Mesendoderm (in vitro differentiated cells): ENCODE measurements around the gene MKI67.

Source experiments
- DNase-seq: peaks from one replicate; pipeline ENCODE4 v3.0.0; 2013
- H2AK5ac ChIP-seq: 2 replicates; pipeline ENCODE4 v1.6.1; 2013; ENCODE audit warnings: low read length, inconsistent platforms
- H2BK120ac ChIP-seq: 2 replicates; pipeline ENCODE4 v1.6.1; 2013; ENCODE audit warnings: low read depth, mild to moderate bottlenecking, low read length, moderate library complexity, mixed read lengths
- H2BK15ac ChIP-seq: replicated peaks from 2 replicates; pipeline ENCODE4 v1.6.1; 2013; ENCODE audit warnings: low read depth, mild to moderate bottlenecking, moderate library complexity
- H2BK5ac ChIP-seq: 2 replicates; pipeline ENCODE4 v1.6.1; 2013; ENCODE audit warnings: low read length, inconsistent platforms
- H3K18ac ChIP-seq: 2 replicates; pipeline ENCODE4 v1.6.1; 2013; ENCODE audit warnings: mild to moderate bottlenecking, low read length, mixed read lengths
- H3K23ac ChIP-seq: one replicate; pipeline ENCODE4 v1.6.1; 2013; ENCODE audit warnings: low read length
- H3K27ac ChIP-seq: 2 replicates; pipeline ENCODE4 v1.5.1; 2013; ENCODE audit warnings: low read depth, mild to moderate bottlenecking, inconsistent platforms, low read length, moderate library complexity
- H3K27me3 ChIP-seq: 2 replicates; pipeline ENCODE4 v1.6.1; 2013; ENCODE audit warnings: low read length, control low read depth, mild to moderate bottlenecking, inconsistent platforms; ENCODE audit not compliant: insufficient read depth, poor library complexity
- H3K36me3 ChIP-seq: 2 replicates; pipeline ENCODE4 v1.6.1; 2013; ENCODE audit warnings: low read length, inconsistent platforms; ENCODE audit not compliant: control insufficient read depth, insufficient read depth
- H3K4ac ChIP-seq: one replicate; pipeline ENCODE4 v1.6.1; 2013; ENCODE audit warnings: low read depth, mild to moderate bottlenecking, low read length, moderate library complexity
- H3K4me1 ChIP-seq: 2 replicates; pipeline ENCODE4 v1.6.1; 2013; ENCODE audit warnings: low read depth, low read length, inconsistent platforms; ENCODE audit not compliant: control insufficient read depth
- H3K4me2 ChIP-seq: 2 replicates; pipeline ENCODE4 v1.6.1; 2013; ENCODE audit warnings: low read length
- H3K4me3 ChIP-seq: 2 replicates; pipeline ENCODE4 v1.5.1; 2013; ENCODE audit warnings: mild to moderate bottlenecking, low read length
- H3K56ac ChIP-seq: one replicate; pipeline ENCODE4 v1.6.1; 2013; ENCODE audit warnings: low read length
- H3K79me1 ChIP-seq: 2 replicates; pipeline ENCODE4 v1.6.1; 2013; ENCODE audit warnings: low read length, inconsistent platforms
- H3K79me2 ChIP-seq: 2 replicates; pipeline ENCODE4 v1.6.1; 2013; ENCODE audit warnings: mild to moderate bottlenecking, low read length; ENCODE audit not compliant: control insufficient read depth, insufficient read depth
- H3K9ac ChIP-seq: 2 replicates; pipeline ENCODE4 v1.6.1; 2013; ENCODE audit warnings: low read length, inconsistent platforms
- H4K5ac ChIP-seq: one replicate; pipeline ENCODE4 v1.6.1; 2013; ENCODE audit warnings: low read length
- H4K8ac ChIP-seq: one replicate; pipeline ENCODE4 v1.6.1; 2013; ENCODE audit warnings: low read depth, mild to moderate bottlenecking, control low read depth, low read length, moderate library complexity
- WGBS: extraction: QIAGEN DNeasy Blood & Tissue Kit; methylation state at CpG from one replicate; pipeline ENCODE4 v1.1.7; 2013; ENCODE audit warnings: low lambda C conversion rate, missing lambda C conversion rate; ENCODE audit not compliant: insufficient coverage; ENCODE audit errors: extremely low coverage; 5-methylcytosine and 5-hydroxymethylcytosine counted together

Gene MKI67

DNA sequence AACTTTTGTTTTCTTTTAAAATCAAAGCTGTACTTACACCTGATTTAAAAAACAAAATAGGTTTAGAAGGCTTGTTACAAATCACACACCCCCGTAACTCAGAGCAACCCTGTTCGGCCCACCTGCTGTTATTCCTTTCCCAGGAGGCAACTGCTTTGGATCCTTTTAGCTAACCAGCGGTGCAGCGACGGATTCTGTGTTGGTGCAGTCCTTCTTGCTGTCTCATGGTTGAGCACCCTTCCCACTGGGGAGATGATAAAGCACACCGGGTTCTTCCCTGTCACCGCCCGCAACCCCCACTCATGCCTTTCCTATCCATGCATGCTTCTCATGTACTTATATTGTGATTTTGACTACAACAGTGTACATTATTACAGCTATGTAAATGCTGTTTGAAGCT is 24.8 kb upstream of the MKI67 start:
- Histone ChIP-seq H2BK5ac (no peak overlapping the region), H3K4me2 (no peak overlapping the region), H3K18ac (no peak overlapping the region), H3K4me3 (no peak overlapping the region), H2AK5ac (no peak overlapping the region), H3K79me2 (no peaks in the 10 kb centered on the region), H2BK120ac (no peak overlapping the region), H4K5ac (no peak overlapping the region), H3K9ac (no peak overlapping the region), H3K79me1 (no peaks in the 10 kb centered on the region), H3K27me3 (no peaks in the 10 kb centered on the region), H3K23ac (no peak overlapping the region), H3K56ac (no peak overlapping the region), H3K36me3 (no peaks in the 10 kb centered on the region), H3K4ac (no peak overlapping the region), H2BK15ac (no peak overlapping the region), H3K27ac (no peak overlapping the region), H4K8ac (no peak overlapping the region), H3K4me1 (no peaks in the 10 kb centered on the region)
- DNase-seq: peak; percentile 16
- WGBS: no CpG with 5 or more reads among the region's 8 CpGs

DNA sequence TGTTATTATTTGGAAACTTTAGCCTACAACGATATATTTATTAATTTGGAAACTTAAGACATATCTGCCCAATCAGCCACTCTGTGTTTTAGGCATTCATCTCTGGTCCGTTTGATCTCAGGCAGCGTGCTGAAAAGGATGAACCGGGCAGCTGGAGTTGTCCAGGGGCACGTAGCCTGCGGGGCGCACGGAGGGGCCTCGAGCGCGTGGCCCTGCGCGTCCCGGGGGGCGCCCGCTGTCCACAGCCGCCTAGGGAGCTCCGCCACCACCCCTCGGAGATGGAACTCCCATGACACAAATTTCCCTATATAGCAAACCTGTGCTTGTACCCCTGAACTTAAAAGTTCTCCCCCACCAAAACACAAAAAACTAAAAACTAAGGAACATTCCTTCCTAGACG is 24.3 kb upstream of the MKI67 start:
- Histone ChIP-seq H3K27me3 (no peaks in the 10 kb centered on the region), H2BK5ac (no peak overlapping the region), H3K4me1 (no peaks in the 10 kb centered on the region), H2BK15ac (no peak overlapping the region), H2AK5ac (no peak overlapping the region), H3K56ac (no peak overlapping the region), H3K4me3 (no peak overlapping the region), H3K79me1 (no peaks in the 10 kb centered on the region), H3K4ac (no peak overlapping the region), H3K9ac (no peak overlapping the region), H3K18ac (no peak overlapping the region), H3K79me2 (no peaks in the 10 kb centered on the region), H3K27ac (no peak overlapping the region), H3K36me3 (no peaks in the 10 kb centered on the region), H3K23ac (no peak overlapping the region), H4K5ac (no peak overlapping the region), H2BK120ac (no peak overlapping the region), H4K8ac (no peak overlapping the region), H3K4me2 (no peak overlapping the region)
- WGBS: no CpG with 5 or more reads among the region's 20 CpGs
- DNase-seq: no peak

DNA sequence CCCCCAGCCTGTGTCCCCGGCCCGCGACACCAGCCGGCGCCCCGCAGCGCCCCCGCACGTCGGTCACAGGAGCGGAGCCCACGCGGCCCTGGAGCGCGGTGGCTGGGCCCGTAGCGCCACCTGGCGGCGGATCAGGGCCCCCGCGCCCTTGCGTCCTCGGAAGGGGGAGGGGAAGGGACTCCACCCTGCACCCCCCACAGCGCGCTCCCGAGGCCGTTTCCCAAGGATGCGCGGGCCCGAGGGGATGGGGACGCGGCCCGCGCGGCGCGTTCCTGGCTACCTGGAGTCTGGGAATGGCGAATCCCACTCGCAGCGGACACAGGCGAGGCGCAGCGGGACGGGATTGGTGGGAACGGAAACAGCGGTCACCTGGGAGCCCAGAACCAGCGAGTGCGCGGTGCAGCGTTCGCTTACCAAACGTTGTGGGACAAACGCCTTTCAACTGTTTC is 23.8 kb upstream of the MKI67 start:
- whole genome bisulfite sequencing: no CpG with 5 or more reads among the region's 53 CpGs
- no peak overlapping the region for H2AK5ac ChIP-seq
- no peak overlapping the region for H4K5ac ChIP-seq
- H2BK5ac ChIP-seq: no peak overlapping the region
- H3K36me3 ChIP-seq: no peaks in the 10 kb centered on the region
- no peak overlapping the region for H2BK120ac ChIP-seq
- no peak overlapping the region for H3K4ac ChIP-seq
- H3K79me2 ChIP-seq: no peaks in the 10 kb centered on the region
- peak overlapping the region; percentile 74 for H3K4me2 ChIP-seq
- no peaks in the 10 kb centered on the region for H3K4me1 ChIP-seq
- no peak overlapping the region for H3K18ac ChIP-seq
- H3K23ac ChIP-seq: no peak overlapping the region
- H3K56ac ChIP-seq: peak overlapping the region; percentile 82
- H2BK15ac ChIP-seq: no peak overlapping the region
- DNase-seq: peak; percentile 81
- no peaks in the 10 kb centered on the region for H3K79me1 ChIP-seq
- H3K4me3 ChIP-seq: peak overlapping the region; percentile 39
- H3K9ac ChIP-seq: peak overlapping the region; percentile 54
- no peaks in the 10 kb centered on the region for H3K27me3 ChIP-seq
- no peak overlapping the region for H3K27ac ChIP-seq
- H4K8ac ChIP-seq: no peak overlapping the region

DNA sequence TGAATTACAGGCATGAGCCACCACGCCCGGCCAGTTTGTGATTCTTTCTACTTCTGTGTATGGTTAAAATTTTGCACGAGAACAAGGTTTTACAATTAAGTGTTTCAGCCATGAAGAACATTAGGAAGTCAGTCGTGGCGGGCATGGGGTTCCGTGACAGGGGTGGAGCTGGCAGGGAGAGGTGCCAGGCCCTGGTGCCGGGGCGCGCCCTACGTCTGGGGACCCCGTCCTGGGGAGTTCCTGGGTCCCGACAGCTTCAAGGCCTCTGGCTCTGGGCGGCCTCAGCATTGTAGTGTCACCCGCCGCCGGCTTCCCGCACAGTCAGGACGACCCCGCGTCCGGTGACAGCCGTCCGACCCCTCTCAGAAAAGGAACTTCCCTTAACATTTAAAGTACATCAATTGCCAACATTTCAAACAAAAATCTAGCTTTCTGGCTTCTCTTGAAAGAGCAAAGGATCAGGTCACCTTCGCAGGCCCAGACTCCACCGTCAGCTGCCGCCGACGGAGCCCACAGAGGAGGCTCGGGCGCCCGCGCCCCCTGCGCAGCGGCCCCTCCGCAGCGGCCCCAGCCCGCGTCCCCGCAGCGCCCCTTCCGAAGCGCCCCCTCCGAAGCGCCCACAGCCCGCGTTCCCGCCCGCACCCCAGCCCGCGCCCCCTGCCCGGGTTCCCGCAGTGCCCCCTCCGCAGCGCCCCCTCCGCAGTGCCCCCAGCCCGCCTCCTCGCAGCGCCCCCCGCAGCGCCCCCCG is 23.2 kb upstream of the MKI67 start:
- Histone ChIP-seq H3K27me3 (no peaks in the 10 kb centered on the region), H3K56ac (peak overlapping the region; percentile 7), H3K27ac (no peak overlapping the region), H3K79me1 (no peaks in the 10 kb centered on the region), H2BK5ac (no peak overlapping the region), H2BK120ac (no peak overlapping the region), H3K4me2 (no peak overlapping the region), H2BK15ac (no peak overlapping the region), H3K36me3 (no peaks in the 10 kb centered on the region), H3K4ac (no peak overlapping the region), H3K18ac (peak overlapping the region; percentile 87), H3K9ac (no peak overlapping the region), H3K79me2 (no peaks in the 10 kb centered on the region), H4K5ac (no peak overlapping the region), H4K8ac (no peak overlapping the region), H3K4me3 (no peak overlapping the region), H3K23ac (no peak overlapping the region), H3K4me1 (no peaks in the 10 kb centered on the region), H2AK5ac (no peak overlapping the region)
- WGBS: no CpG with 5 or more reads among the region's 61 CpGs
- no peak for DNase-seq

DNA sequence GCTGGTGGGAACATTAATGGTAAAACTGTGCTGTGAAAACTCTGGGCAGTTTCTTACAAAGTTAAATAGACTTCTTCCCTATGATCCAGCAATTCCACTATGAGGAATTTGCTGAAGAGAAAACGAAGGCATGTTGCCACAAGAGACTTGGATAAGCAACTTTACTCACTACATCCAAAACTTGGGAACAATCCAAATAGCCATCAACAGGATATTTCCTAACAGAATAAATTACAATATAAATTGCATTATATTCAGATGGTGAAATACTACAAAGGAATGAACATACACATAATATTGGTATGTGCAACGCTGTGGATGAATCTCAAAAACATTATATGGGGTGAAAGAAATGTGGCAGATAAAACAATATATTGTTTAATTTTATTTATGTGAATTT is 21.4 kb upstream of the MKI67 start:
- H2BK120ac ChIP-seq: no peak overlapping the region
- H4K5ac ChIP-seq: no peak overlapping the region
- H3K56ac ChIP-seq: no peak overlapping the region
- WGBS: no CpG with 5 or more reads among the region's 2 CpGs
- no peak overlapping the region for H3K4me3 ChIP-seq
- no peak for DNase-seq
- H3K79me1 ChIP-seq: no peaks in the 10 kb centered on the region
- no peaks in the 10 kb centered on the region for H3K27me3 ChIP-seq
- H3K27ac ChIP-seq: no peak overlapping the region
- H3K4me1 ChIP-seq: no peaks in the 10 kb centered on the region
- H3K23ac ChIP-seq: no peak overlapping the region
- no peak overlapping the region for H2BK15ac ChIP-seq
- H2AK5ac ChIP-seq: no peak overlapping the region
- H3K36me3 ChIP-seq: no peaks in the 10 kb centered on the region
- no peak overlapping the region for H4K8ac ChIP-seq
- H3K79me2 ChIP-seq: no peaks in the 10 kb centered on the region
- no peak overlapping the region for H3K4ac ChIP-seq
- no peak overlapping the region for H3K9ac ChIP-seq
- no peak overlapping the region for H2BK5ac ChIP-seq
- H3K18ac ChIP-seq: no peak overlapping the region
- no peak overlapping the region for H3K4me2 ChIP-seq

DNA sequence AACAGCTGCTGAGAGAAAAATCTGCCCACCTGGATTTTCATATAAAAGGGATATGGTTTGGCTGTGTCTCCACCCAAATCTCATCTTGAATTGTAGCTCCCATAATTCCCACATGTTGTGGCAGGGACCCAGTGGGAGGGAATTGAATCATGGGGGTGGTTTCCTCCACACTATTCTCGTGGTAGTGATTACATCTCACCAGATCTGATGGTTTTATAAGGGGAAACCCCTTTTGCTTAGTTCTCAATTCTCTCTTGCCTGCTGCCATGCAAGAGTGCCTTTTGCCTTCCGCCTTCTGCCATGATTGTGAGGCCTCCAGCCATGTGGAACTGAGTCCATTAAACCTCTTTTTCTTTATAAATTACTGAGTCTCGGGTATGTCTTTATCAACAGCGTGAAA is 20.8 kb upstream of the MKI67 start:
- H3K79me1 ChIP-seq: no peaks in the 10 kb centered on the region
- no peak overlapping the region for H2BK15ac ChIP-seq
- no CpG with 5 or more reads among the region's 4 CpGs for WGBS
- H3K4me2 ChIP-seq: no peak overlapping the region
- H3K4ac ChIP-seq: no peak overlapping the region
- no peak overlapping the region for H2BK5ac ChIP-seq
- no peak overlapping the region for H3K56ac ChIP-seq
- no peaks in the 10 kb centered on the region for H3K4me1 ChIP-seq
- H2BK120ac ChIP-seq: no peak overlapping the region
- no peak overlapping the region for H2AK5ac ChIP-seq
- no peak overlapping the region for H4K8ac ChIP-seq
- no peaks in the 10 kb centered on the region for H3K27me3 ChIP-seq
- H3K79me2 ChIP-seq: no peaks in the 10 kb centered on the region
- no peak overlapping the region for H3K27ac ChIP-seq
- no peak for DNase-seq
- H3K36me3 ChIP-seq: no peaks in the 10 kb centered on the region
- H3K18ac ChIP-seq: no peak overlapping the region
- H4K5ac ChIP-seq: no peak overlapping the region
- no peak overlapping the region for H3K9ac ChIP-seq
- H3K4me3 ChIP-seq: no peak overlapping the region
- no peak overlapping the region for H3K23ac ChIP-seq
